HG02840 (cell line): ENCODE measurements around the gene BATF2.

Experiments used
- ATAC-seq: cut with Tn5 transposase; IDR thresholded peaks from one replicate; pipeline ENCODE4 v1.9.1; 2021; ENCODE audit warnings: mild to moderate bottlenecking, moderate library complexity, moderate number of reproducible peaks; ENCODE audit not compliant: unreplicated experiment, low FRiP score

The BATF2 gene

GRCh38 chr11:64971421-64972233 is 25.1 kb downstream of the BATF2 start, which contains the start of gene MAJIN:
MAJIN (minus strand) TSS chr11:64972108; CDS start chr11:64959405, 12,703 bp downstream.
- peak; percentile 67 for ATAC-seq

DNA sequence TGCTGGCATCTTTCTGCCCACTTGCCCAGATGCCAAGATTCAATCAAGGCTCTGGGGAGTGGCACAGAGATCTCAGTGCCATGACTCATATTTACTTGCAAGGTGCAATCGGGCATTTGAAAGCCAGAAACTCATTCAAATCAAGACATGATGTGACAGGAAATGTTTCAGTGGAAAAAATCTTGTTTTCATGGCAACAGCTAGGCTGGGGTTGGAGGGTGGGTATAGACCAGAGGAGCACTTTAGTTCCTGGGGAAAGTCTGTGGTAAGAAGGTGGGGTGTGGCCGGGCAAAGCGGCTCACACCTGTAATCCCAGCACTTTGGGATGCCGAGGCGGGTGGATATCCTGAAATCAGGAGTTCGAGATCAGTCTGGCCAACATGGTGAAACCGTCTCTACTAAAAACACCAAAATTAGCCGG is 26.0 kb downstream of the BATF2 start:
- ATAC-seq: no peak

DNA sequence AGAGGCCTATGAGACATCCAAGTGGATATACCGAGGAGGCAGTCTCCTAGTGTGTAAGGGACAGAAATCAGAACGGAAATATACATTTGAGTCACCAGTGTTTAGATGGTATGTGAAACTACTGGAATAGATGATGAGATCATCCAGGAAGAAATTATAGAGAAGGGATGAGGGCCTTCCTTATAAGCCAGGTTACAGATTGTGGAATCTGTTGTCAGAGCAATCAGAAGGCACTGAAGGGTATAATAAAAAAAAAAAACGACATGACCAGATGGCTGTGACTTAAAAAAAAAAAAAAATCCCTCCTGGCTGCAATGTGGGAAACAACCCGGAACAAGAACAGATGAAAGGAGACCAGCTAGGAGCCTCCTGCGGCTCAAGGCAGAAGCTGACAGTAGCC is 27.6 kb downstream of the BATF2 start:
- no peak for ATAC-seq

GRCh38 chr11:64967375-64967774 is 29.4 kb downstream of the BATF2 start:
- ATAC-seq: no peak

- no peak for ATAC-seq
These were observed 33.6 kb downstream of the BATF2 start for GRCh38 chr11:64963072-64963631.

GRCh38 chr11:64960719-64961118 is 36.1 kb downstream of the BATF2 start:
- no peak for ATAC-seq

GRCh38 chr11:64959498-64959897 is 37.3 kb downstream of the BATF2 start:
- ATAC-seq: no peak

- ATAC-seq: no peak
These were observed 42.6 kb downstream of the BATF2 start for GRCh38 chr11:64954201-64954600.

GRCh38 chr11:64951529-64951928 is 45.2 kb downstream of the BATF2 start:
- ATAC-seq: no peak

DNA sequence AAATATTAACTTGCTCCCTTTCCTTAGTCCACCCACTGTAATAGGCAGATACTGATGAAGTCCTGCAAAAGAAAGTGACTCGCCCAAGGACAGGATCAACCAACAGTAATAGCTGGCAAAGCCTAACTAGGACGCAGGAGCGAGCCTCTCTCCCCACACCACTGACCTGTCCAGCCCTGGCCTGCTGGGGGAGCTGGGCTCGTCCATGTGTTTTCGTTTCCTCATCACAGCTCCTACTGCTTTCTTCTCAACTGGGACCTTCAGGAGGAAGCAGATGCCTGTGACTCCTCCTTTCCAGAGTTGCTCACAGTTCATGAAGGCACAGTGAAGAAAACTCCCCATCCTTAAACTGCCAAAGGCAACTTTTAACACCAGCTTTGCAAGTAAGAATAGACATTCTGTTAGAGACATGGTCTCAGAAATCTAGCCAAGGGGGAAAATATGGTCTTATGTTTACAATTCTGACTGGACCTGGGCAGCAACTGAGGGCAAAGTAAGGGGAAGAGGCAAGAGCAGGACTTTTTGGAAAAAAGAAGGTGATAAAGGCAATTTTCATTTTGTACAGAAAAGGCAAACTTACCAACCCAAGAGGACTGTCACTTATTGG is 49.5 kb downstream of the BATF2 start:
- ATAC-seq: no peak
